ENCODE data around the gene CT45A9. TPM values are rescaled to one million over a fixed set of nuclear protein-coding genes. Genes with fewer than 3 reads are reported as not detected.
"Not testable (repeated sequence)": the region's sequence is repeated elsewhere in the genome, so short reads cannot be mapped to it uniquely, and the experiment has no call there.

Gene CT45A9
- total RNA-seq, 4 donors from 2014 or later = not detected

DNA sequence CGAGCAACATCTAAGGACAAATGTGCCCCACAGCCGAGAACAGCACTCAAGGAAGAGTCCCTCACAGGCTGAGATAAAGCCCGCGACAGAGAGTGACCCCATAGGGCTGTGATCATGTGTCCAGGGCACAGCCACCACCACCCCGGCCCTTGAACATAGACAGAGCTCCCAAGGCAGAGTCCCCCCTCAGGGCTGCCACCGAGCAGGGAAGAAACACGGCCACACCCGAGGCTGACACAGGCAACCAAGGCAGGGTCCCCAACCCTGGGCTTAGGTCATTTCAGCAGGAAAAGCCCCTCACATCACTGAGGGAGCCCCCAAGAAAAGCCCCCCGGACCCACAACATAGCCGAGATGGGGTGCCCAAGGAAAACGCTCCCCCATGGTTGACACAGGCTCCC is 21.2 kb upstream of the CT45A9 start:
- intact Hi-C loops (cut with DNase I; ENCODE audit: low total_unique reads) = no loop called here
- 91% methylated on average over 7 of the region's 11 CpGs; no CpG with 5 or more reads in 1 of the 2 donors for WGBS, 2 donors (ENCODE audit: low coverage in 1 of 2)

DNA sequence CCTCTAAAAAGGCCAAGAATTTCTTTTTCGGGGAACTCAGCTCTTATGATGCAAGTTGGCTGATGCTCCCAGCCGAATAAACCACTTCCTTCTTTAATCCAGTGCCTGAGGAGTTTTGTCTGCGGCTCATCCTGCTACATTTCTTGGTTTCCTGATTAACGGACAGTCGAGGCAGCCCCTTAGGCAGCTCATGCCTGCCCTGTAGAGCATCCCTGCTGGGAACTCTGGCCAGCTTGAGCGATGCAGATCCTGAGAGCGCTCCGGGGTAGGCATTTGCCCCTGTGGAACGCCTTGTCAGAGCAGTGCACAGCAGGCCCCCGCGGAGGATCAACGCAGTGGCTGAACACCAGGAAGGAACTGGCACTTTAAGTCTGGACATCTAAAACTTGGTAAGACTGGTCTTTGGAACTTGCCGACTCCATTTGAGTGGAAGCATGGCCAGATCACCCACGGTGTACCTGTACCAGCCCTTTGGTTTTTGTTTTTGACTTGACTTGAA is 18.5 kb upstream of the CT45A9 start:
- intact Hi-C loops (cut with DNase I; ENCODE audit: low total_unique reads) = no loop called here
- no peak for TF ChIP-seq POLR2A (IDR thresholded peaks at IDR 0.05)
- TF ChIP-seq, protein P1, sequence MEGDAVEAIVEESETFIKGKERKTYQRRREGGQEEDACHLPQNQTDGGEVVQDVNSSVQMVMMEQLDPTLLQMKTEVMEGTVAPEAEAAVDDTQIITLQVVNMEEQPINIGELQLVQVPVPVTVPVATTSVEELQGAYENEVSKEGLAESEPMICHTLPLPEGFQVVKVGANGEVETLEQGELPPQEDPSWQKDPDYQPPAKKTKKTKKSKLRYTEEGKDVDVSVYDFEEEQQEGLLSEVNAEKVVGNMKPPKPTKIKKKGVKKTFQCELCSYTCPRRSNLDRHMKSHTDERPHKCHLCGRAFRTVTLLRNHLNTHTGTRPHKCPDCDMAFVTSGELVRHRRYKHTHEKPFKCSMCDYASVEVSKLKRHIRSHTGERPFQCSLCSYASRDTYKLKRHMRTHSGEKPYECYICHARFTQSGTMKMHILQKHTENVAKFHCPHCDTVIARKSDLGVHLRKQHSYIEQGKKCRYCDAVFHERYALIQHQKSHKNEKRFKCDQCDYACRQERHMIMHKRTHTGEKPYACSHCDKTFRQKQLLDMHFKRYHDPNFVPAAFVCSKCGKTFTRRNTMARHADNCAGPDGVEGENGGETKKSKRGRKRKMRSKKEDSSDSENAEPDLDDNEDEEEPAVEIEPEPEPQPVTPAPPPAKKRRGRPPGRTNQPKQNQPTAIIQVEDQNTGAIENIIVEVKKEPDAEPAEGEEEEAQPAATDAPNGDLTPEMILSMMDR (IDR thresholded peaks at IDR 0.05) = no peak
- TF ChIP-seq EP300 (IDR thresholded peaks at IDR 0.05; ENCODE audit: low read depth) = no peak
- no peak for TF ChIP-seq POLR2AphosphoS5 (IDR thresholded peaks at IDR 0.05)
- no peaks in the 10 kb centered on the region for H3K9me3 ChIP-seq

More for the DNA sequence above, 21.2 kb upstream of the CT45A9 start:
- in situ Hi-C loops (cut with MboI; ENCODE audit: low pct_ligation_motif_present in 1 of 4, low pct_unique_long_range_greater_than_20kb in 1 of 4, low sequenced_read_pairs in 3 of 4) = no loop called here
- H3K4me3 ChIP-seq = no peak overlapping the region
- H3K27ac ChIP-seq = no peak overlapping the region
- no peak for DNase-seq
- H3K4me1 ChIP-seq = no peaks in the 10 kb centered on the region
- no peak for TF ChIP-seq POLR2A (IDR thresholded peaks at IDR 0.05)
- TF ChIP-seq, protein P1 (IDR thresholded peaks at IDR 0.05) = no peak
- no peak for TF ChIP-seq EP300 (IDR thresholded peaks at IDR 0.05; ENCODE audit: low read depth)
- no peak for TF ChIP-seq POLR2AphosphoS5 (IDR thresholded peaks at IDR 0.05)
- H3K27me3 ChIP-seq = no peaks in the 10 kb centered on the region
- H3K9me3 ChIP-seq = no peaks in the 10 kb centered on the region
- H3K36me3 ChIP-seq = no peaks in the 10 kb centered on the region

DNA sequence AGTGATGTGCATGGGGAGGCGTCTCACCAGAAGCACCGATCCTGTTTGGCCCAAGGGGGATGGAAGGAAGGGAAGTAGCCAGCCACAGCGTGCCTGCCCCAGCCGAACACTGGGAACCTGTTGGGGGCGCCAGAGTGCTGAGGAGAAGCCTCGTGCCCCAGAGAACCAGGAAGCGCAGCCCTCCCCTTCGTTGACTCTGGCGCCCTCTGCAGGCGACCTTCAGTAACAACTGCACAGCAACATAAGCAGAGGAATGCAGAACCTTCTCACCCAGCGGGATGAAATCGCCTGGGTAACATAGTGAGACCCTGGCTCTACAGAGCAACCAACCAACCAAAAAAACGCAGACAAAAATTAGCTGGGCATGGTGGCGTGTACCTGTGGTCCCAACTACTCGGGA is 17.4 kb upstream of the CT45A9 start:
- whole genome bisulfite sequencing, 2 donors (ENCODE audit: low coverage in 1 of 2) = 67 to 90% methylated on average over 2 to 14 of the region's 15 CpGs
- H3K27me3 ChIP-seq; H3K9me3 ChIP-seq; DNase-seq; H3K27ac ChIP-seq; intact Hi-C loops (cut with DNase I; ENCODE audit: low total_unique reads); in situ Hi-C loops (cut with MboI; ENCODE audit: low pct_ligation_motif_present in 1 of 4, low pct_unique_long_range_greater_than_20kb in 1 of 4, low sequenced_read_pairs in 3 of 4); H3K4me1 ChIP-seq; H3K4me3 ChIP-seq; H3K36me3 ChIP-seq: not testable (repeated sequence)

More for the DNA sequence above, 18.5 kb upstream of the CT45A9 start:
- in situ Hi-C loops (cut with MboI; ENCODE audit: low pct_ligation_motif_present in 1 of 4, low pct_unique_long_range_greater_than_20kb in 1 of 4, low sequenced_read_pairs in 3 of 4) = no loop called here
- Histone ChIP-seq H3K27me3 (no peaks in the 10 kb centered on the region), H3K4me1 (no peaks in the 10 kb centered on the region), H3K4me3 (no peak overlapping the region), H3K36me3 (no peaks in the 10 kb centered on the region), H3K27ac (no peak overlapping the region)
- 20 to 86% methylated on average over 1 to 14 of the region's 14 CpGs for WGBS, 2 donors (ENCODE audit: low coverage in 1 of 2)
- no peak for DNase-seq

DNA sequence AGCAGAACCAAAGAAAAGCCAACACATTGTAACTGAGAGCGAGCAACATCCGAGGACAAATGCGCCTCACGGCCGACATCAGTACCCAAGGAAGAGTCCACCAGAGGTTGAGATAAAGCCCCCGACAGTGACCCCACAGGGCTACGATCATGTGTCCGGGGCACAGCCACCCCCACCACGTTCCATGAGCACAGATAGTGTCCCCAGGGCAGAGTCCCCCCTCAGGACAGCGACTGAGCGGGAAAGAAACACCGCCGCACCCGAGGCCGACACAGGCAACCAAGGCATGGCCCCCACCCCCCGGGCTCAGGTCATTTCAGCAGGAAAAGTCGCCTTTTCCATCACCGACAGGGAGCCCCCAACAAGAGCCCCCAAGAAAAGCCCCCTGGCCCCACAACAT is 16.6 kb upstream of the CT45A9 start:
- intact Hi-C loops (cut with DNase I; ENCODE audit: low total_unique reads); in situ Hi-C loops (cut with MboI; ENCODE audit: low pct_ligation_motif_present in 1 of 4, low pct_unique_long_range_greater_than_20kb in 1 of 4, low sequenced_read_pairs in 3 of 4); DNase-seq; H3K4me1 ChIP-seq; H3K36me3 ChIP-seq; H3K4me3 ChIP-seq; H3K27me3 ChIP-seq; H3K27ac ChIP-seq; H3K9me3 ChIP-seq: not testable (repeated sequence)
- WGBS, 2 donors (ENCODE audit: low coverage in 1 of 2) = 93% methylated on average over 12 of the region's 18 CpGs; no CpG with 5 or more reads in 1 of the 2 donors

DNA sequence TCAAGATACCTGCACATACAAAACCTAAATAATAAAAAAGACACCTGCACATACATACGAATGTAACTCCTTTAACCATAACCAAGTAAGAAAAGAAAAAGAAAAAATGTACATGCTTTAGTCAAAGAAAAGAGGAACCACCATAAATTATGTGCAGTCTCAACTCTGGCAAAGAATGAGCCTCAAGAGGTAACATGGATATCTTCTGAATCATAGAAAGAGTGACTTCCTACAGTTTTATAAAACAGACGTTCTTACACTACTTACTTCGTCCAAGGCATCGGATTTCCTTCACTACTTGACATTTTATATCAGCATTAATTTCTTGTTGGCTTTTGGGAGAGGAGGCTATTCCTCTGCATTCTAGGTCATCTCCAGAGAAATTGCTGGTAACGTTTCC is 11.1 kb upstream of the CT45A9 start:
- H3K27me3 ChIP-seq; H3K27ac ChIP-seq; H3K9me3 ChIP-seq; DNase-seq; H3K4me3 ChIP-seq; in situ Hi-C loops (cut with MboI; ENCODE audit: low pct_ligation_motif_present in 1 of 4, low pct_unique_long_range_greater_than_20kb in 1 of 4, low sequenced_read_pairs in 3 of 4); intact Hi-C loops (cut with DNase I; ENCODE audit: low total_unique reads); H3K36me3 ChIP-seq; H3K4me1 ChIP-seq: not testable (repeated sequence)
- 48 to 69% methylated on average over 3 to 5 of the region's 5 CpGs for WGBS, 2 donors (ENCODE audit: low coverage in 1 of 2)

DNA sequence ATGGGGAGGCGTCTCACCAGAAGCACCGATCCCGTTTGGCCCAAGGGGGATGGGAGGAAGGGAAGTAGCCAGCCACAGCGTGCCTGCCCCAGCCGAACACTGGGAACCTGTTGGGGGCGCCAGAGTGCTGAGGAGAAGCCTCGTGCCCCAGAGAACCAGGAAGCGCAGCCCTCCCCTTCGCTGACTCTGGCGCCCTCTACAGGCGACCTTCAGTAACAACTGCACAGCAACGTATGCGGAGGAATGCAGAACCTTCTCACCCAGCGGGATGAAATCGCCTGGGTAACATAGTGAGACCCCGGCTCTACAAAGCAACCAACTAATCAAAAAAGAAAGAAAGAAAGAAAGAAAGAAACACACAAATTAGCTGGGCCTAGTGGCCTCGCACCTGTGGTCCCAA is 17.2 kb downstream of the CT45A9 start, which contains the start of gene CT45A8:
Gene CT45A8, minus strand, starts transcription at position 101 of the 400 bp plus-strand sequence. CDS start 3,755 bp downstream, outside the sequence.
- in situ Hi-C loops (cut with MboI; ENCODE audit: low pct_ligation_motif_present in 1 of 4, low pct_unique_long_range_greater_than_20kb in 1 of 4, low sequenced_read_pairs in 3 of 4); H3K4me1 ChIP-seq; H3K4me3 ChIP-seq; H3K36me3 ChIP-seq; H3K27ac ChIP-seq; H3K27me3 ChIP-seq; H3K9me3 ChIP-seq; intact Hi-C loops (cut with DNase I; ENCODE audit: low total_unique reads); DNase-seq: not testable (repeated sequence)
- WGBS, 2 donors (ENCODE audit: low coverage in 1 of 2) = no CpG with 5 or more reads among the region's 17 CpGs

DNA sequence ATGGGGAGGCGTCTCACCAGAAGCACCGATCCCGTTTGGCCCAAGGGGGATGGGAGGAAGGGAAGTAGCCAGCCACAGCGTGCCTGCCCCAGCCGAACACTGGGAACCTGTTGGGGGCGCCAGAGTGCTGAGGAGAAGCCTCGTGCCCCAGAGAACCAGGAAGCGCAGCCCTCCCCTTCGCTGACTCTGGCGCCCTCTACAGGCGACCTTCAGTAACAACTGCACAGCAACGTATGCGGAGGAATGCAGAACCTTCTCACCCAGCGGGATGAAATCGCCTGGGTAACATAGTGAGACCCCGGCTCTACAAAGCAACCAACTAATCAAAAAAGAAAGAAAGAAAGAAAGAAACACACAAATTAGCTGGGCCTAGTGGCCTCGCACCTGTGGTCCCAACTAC is 34.4 kb downstream of the CT45A9 start, which contains the start of gene CT45A7:
Gene CT45A7, minus strand, starts transcription at position 101 of the 400 bp plus-strand sequence. CDS start 3,747 bp downstream, outside the sequence.
- H3K4me1 ChIP-seq; H3K27ac ChIP-seq; in situ Hi-C loops (cut with MboI; ENCODE audit: low pct_ligation_motif_present in 1 of 4, low pct_unique_long_range_greater_than_20kb in 1 of 4, low sequenced_read_pairs in 3 of 4); intact Hi-C loops (cut with DNase I; ENCODE audit: low total_unique reads); H3K36me3 ChIP-seq; H3K4me3 ChIP-seq; DNase-seq; H3K27me3 ChIP-seq; H3K9me3 ChIP-seq: not testable (repeated sequence)
- no CpG with 5 or more reads among the region's 17 CpGs for WGBS, 2 donors (ENCODE audit: low coverage in 1 of 2)

DNA sequence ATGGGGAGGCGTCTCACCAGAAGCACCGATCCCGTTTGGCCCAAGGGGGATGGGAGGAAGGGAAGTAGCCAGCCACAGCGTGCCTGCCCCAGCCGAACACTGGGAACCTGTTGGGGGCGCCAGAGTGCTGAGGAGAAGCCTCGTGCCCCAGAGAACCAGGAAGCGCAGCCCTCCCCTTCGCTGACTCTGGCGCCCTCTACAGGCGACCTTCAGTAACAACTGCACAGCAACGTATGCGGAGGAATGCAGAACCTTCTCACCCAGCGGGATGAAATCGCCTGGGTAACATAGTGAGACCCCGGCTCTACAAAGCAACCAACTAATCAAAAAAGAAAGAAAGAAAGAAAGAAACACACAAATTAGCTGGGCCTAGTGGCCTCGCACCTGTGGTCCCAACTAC is 51.7 kb downstream of the CT45A9 start, which contains the start of gene CT45A2:
Gene CT45A2, minus strand, starts transcription at position 101 of the 400 bp plus-strand sequence. CDS start 3,747 bp downstream, outside the sequence.
- in situ Hi-C loops (cut with MboI; ENCODE audit: low pct_ligation_motif_present in 1 of 4, low pct_unique_long_range_greater_than_20kb in 1 of 4, low sequenced_read_pairs in 3 of 4) = not testable (repeated sequence)

More for the DNA sequence above, 51.7 kb downstream of the CT45A9 start, which contains the start of gene CT45A2:
- DNase-seq; H3K27me3 ChIP-seq; H3K4me3 ChIP-seq; H3K36me3 ChIP-seq; H3K9me3 ChIP-seq; H3K27ac ChIP-seq; intact Hi-C loops (cut with DNase I; ENCODE audit: low total_unique reads); H3K4me1 ChIP-seq: not testable (repeated sequence)
- no CpG with 5 or more reads among the region's 17 CpGs for WGBS, 2 donors (ENCODE audit: low coverage in 1 of 2)
